ENCODE results near the gene NTNG1. TPM values are rescaled to one million over a fixed set of nuclear protein-coding genes. Genes with fewer than 3 reads are reported as not detected.

NTNG1 gene
- total RNA-seq, 2 donors from 2014 or later = 2.5 to 2.6 TPM

DNA sequence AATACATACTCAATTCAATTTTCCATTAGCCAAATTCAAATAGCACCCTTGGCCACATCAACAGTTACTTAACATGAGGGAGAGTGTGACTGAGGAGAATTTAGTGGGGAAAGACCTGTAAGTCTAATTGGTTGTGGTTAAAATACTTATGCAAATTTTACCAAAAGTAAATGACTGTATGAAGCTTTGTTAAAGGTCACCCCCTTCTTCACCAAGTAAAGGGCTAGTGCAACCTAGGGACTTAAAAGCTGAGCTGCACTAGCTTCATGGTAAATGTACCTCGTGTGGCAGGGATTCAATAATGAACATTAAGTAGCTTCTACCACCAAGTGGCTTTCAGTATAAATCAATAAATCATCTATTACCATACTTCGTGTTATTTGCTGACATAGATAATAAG lies 372.0 kb downstream of the NTNG1 start:
- Histone ChIP-seq H3K27ac (ENCODE audit: low read depth, low read length) (no peak overlapping the region), H3K4me3 (ENCODE audit: low read length) (no peak overlapping the region), H3K36me3 (ENCODE audit: control insufficient read depth, insufficient read depth, low read length) (no peaks in the 10 kb centered on the region), H3K9me3 (ENCODE audit: control insufficient read depth, low read length) (peaks cover 9% of the 10 kb centered on the region), H3K9ac (ENCODE audit: extremely low read depth, low read length, poor library complexity, severe bottlenecking) (no peak overlapping the region), H3K27me3 (ENCODE audit: control insufficient read depth, insufficient read depth, low read length, poor library complexity, severe bottlenecking) (no peaks in the 10 kb centered on the region), H3K4me1 (ENCODE audit: control insufficient read depth, insufficient read depth, low read length) (no peaks in the 10 kb centered on the region)
- WGBS, 2 experiments (ENCODE audit: insufficient coverage in 1 of 2, insufficient read length in 1 of 2) = 94% methylated on average over 2 of the region's 2 CpGs; no CpG with 5 or more reads in 1 of the 2 experiments
- H3K36me3 Mint-ChIP-seq (ENCODE audit: low read depth) = no peaks in the 10 kb centered on the region
- no peak overlapping the region for H3K27ac Mint-ChIP-seq
- no peaks in the 10 kb centered on the region for H3K4me1 Mint-ChIP-seq
- no peak overlapping the region for H3K4me3 Mint-ChIP-seq
- TF ChIP-seq, protein P1, sequence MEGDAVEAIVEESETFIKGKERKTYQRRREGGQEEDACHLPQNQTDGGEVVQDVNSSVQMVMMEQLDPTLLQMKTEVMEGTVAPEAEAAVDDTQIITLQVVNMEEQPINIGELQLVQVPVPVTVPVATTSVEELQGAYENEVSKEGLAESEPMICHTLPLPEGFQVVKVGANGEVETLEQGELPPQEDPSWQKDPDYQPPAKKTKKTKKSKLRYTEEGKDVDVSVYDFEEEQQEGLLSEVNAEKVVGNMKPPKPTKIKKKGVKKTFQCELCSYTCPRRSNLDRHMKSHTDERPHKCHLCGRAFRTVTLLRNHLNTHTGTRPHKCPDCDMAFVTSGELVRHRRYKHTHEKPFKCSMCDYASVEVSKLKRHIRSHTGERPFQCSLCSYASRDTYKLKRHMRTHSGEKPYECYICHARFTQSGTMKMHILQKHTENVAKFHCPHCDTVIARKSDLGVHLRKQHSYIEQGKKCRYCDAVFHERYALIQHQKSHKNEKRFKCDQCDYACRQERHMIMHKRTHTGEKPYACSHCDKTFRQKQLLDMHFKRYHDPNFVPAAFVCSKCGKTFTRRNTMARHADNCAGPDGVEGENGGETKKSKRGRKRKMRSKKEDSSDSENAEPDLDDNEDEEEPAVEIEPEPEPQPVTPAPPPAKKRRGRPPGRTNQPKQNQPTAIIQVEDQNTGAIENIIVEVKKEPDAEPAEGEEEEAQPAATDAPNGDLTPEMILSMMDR (conservative IDR thresholded peaks at IDR 0.05) = no peak
- peaks cover 25% of the 10 kb centered on the region for H3K9me3 Mint-ChIP-seq
- DNase-seq = no peak
- H3K27me3 Mint-ChIP-seq (ENCODE audit: insufficient read depth) = no peaks in the 10 kb centered on the region

DNA sequence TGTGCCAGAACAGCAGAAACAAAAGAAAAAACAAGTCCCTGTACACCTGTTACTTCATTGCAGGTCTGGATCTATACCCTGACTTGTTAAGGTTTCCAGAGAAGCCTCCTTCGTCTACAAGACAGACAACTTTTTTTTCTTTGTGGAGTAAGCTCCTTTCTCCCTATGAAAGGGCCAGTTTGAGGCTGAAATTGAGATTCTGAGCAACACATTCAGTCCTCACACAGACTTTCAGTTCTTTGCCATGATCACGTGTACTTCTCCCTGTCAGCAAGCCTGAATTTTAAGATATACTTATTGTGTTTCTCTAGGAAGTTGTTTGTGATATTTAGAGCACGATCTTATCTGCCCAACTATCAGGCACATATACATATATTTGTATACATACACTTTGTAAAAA lies 374.0 kb downstream of the NTNG1 start:
- no peak overlapping the region for H3K27ac Mint-ChIP-seq
- Histone ChIP-seq H3K27ac (ENCODE audit: low read depth, low read length) (no peak overlapping the region), H3K4me1 (ENCODE audit: control insufficient read depth, insufficient read depth, low read length) (no peaks in the 10 kb centered on the region), H3K36me3 (ENCODE audit: control insufficient read depth, insufficient read depth, low read length) (no peaks in the 10 kb centered on the region), H3K9ac (ENCODE audit: extremely low read depth, low read length, poor library complexity, severe bottlenecking) (no peak overlapping the region), H3K4me3 (ENCODE audit: low read length) (no peak overlapping the region), H3K9me3 (ENCODE audit: control insufficient read depth, low read length) (peaks cover 9% of the 10 kb centered on the region), H3K27me3 (ENCODE audit: control insufficient read depth, insufficient read depth, low read length, poor library complexity, severe bottlenecking) (no peaks in the 10 kb centered on the region)
- no peak overlapping the region for H3K4me3 Mint-ChIP-seq
- no peaks in the 10 kb centered on the region for H3K36me3 Mint-ChIP-seq (ENCODE audit: low read depth)
- DNase-seq = no peak
- no peaks in the 10 kb centered on the region for H3K4me1 Mint-ChIP-seq
- no peaks in the 10 kb centered on the region for H3K27me3 Mint-ChIP-seq (ENCODE audit: insufficient read depth)
- 84 to 100% methylated on average over 1 of the region's 3 CpGs for WGBS, 2 experiments (ENCODE audit: insufficient coverage in 1 of 2, insufficient read length in 1 of 2)
- H3K9me3 Mint-ChIP-seq = peaks cover 17% of the 10 kb centered on the region
- TF ChIP-seq, protein P1 (conservative IDR thresholded peaks at IDR 0.05) = no peak

DNA sequence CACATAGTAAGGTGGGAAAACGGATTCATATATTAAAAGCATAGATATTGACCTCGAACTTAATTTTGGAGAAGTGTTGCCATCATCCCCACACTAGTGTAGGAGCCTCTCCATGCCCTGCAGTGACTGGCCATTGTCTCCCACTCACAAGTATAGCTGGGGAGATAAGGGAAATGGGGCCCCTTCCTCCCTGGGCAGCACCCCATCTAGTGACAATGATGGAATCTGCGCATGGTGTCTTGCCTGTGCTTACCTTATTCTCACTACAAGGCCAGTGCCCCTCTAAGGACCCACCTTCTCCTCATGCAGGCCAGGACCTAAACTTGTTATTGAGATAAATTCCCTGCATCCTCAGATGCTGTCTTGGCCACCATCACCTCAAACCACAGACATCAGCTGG lies 374.9 kb downstream of the NTNG1 start:
- WGBS, 2 experiments (ENCODE audit: insufficient coverage in 1 of 2, insufficient read length in 1 of 2) = 85 to 100% methylated on average over 1 to 3 of the region's 3 CpGs
- no peak for DNase-seq
- H3K36me3 ChIP-seq (ENCODE audit: control insufficient read depth, insufficient read depth, low read length) = no peaks in the 10 kb centered on the region
- no peaks in the 10 kb centered on the region for H3K27me3 Mint-ChIP-seq (ENCODE audit: insufficient read depth)
- H3K4me1 Mint-ChIP-seq = no peaks in the 10 kb centered on the region
- no peaks in the 10 kb centered on the region for H3K36me3 Mint-ChIP-seq (ENCODE audit: low read depth)
- H3K4me3 ChIP-seq (ENCODE audit: low read length) = no peak overlapping the region
- H3K27ac ChIP-seq (ENCODE audit: low read depth, low read length) = no peak overlapping the region
- no peak overlapping the region for H3K9ac ChIP-seq (ENCODE audit: extremely low read depth, low read length, poor library complexity, severe bottlenecking)
- H3K4me3 Mint-ChIP-seq = no peak overlapping the region
- H3K9me3 ChIP-seq (ENCODE audit: control insufficient read depth, low read length) = peaks cover 3% of the 10 kb centered on the region
- H3K27me3 ChIP-seq (ENCODE audit: control insufficient read depth, insufficient read depth, low read length, poor library complexity, severe bottlenecking) = no peaks in the 10 kb centered on the region
- TF ChIP-seq, protein P1 (conservative IDR thresholded peaks at IDR 0.05) = no peak
- H3K4me1 ChIP-seq (ENCODE audit: control insufficient read depth, insufficient read depth, low read length) = no peaks in the 10 kb centered on the region
- H3K27ac Mint-ChIP-seq = no peak overlapping the region
- H3K9me3 Mint-ChIP-seq = peaks cover 9% of the 10 kb centered on the region
